NT2/D1 (cell line): ENCODE measurements around the gene SIGLEC6.
"Not testable (repeated sequence)": the region's sequence is repeated elsewhere in the genome, so short reads cannot be mapped to it uniquely, and the experiment has no call there.

Experiments used
- DNase-seq: peaks from one replicate; pipeline ENCODE4 v3.0.0-alpha.2; 2011; ENCODE audit warnings: low read depth, low spot score
- H3K27me3 ChIP-seq: 2 replicates; pipeline ENCODE4 v1.6.0; 2011; ENCODE audit warnings: mild to moderate bottlenecking; ENCODE audit not compliant: insufficient read length, insufficient read depth
- H3K36me3 ChIP-seq: 2 replicates; pipeline ENCODE4 v1.6.1; 2011; ENCODE audit warnings: mild to moderate bottlenecking, low read length, mixed read lengths; ENCODE audit not compliant: insufficient read depth, insufficient read length
- H3K4me1 ChIP-seq: 2 replicates; pipeline ENCODE4 v1.5.1; 2011; ENCODE audit not compliant: insufficient read depth, insufficient read length
- H3K4me3 ChIP-seq: 2 replicates; pipeline ENCODE4 v1.5.1; 2011; ENCODE audit warnings: low read depth; ENCODE audit not compliant: insufficient read length
- H3K9ac ChIP-seq: 2 replicates; pipeline ENCODE4 v1.6.0; 2011; ENCODE audit warnings: low read depth; ENCODE audit not compliant: insufficient read length
- H3K9me3 ChIP-seq: 2 replicates; pipeline ENCODE4 v1.5.1; 2011; ENCODE audit warnings: mild to moderate bottlenecking, low read length; ENCODE audit not compliant: insufficient read depth
- SUZ12 ChIP-seq: IDR thresholded peaks from 2 replicates; pipeline ENCODE4 v1.6.1; 2011; ENCODE audit not compliant: insufficient read length, insufficient read depth; ENCODE audit errors: extremely low read depth
- YY1 ChIP-seq: IDR thresholded peaks from 2 replicates; pipeline ENCODE4 v1.6.1; 2011; ENCODE audit not compliant: insufficient read length, insufficient read depth
- ZNF274 ChIP-seq: IDR thresholded peaks from 2 replicates; pipeline ENCODE4 v1.6.1; 2011; ENCODE audit warnings: mild to moderate bottlenecking, low read depth, low read length

The SIGLEC6 gene

GRCh38 chr19:51508059-51508733 is 23.3 kb downstream of the SIGLEC6 start:
- no peaks in the 10 kb centered on the region for H3K4me1 ChIP-seq
- H3K36me3 ChIP-seq = no peaks in the 10 kb centered on the region
- no peak overlapping the region for H3K9ac ChIP-seq
- DNase-seq = no peak
- TF ChIP-seq ZNF274 (no peak), YY1 (no peak), SUZ12 (no peak)
- no peak overlapping the region for H3K4me3 ChIP-seq
- H3K27me3 ChIP-seq = no peaks in the 10 kb centered on the region
- H3K9me3 ChIP-seq = no peaks in the 10 kb centered on the region

GRCh38 chr19:51507640-51508058 is 23.8 kb downstream of the SIGLEC6 start:
- H3K36me3 ChIP-seq = no peaks in the 10 kb centered on the region
- no peaks in the 10 kb centered on the region for H3K9me3 ChIP-seq
- no peak for TF ChIP-seq ZNF274
- no peak for TF ChIP-seq YY1
- no peak for TF ChIP-seq SUZ12
- no peak overlapping the region for H3K9ac ChIP-seq
- DNase-seq = no peak
- H3K4me3 ChIP-seq = no peak overlapping the region
- H3K27me3 ChIP-seq = no peaks in the 10 kb centered on the region
- no peaks in the 10 kb centered on the region for H3K4me1 ChIP-seq

GRCh38 chr19:51507192-51507591 is 24.3 kb downstream of the SIGLEC6 start:
- Histone ChIP-seq H3K4me1 (no peaks in the 10 kb centered on the region), H3K27me3 (no peaks in the 10 kb centered on the region), H3K9ac (no peak overlapping the region), H3K36me3 (no peaks in the 10 kb centered on the region), H3K9me3 (no peaks in the 10 kb centered on the region), H3K4me3 (no peak overlapping the region)
- TF ChIP-seq YY1 (no peak), SUZ12 (no peak), ZNF274 (no peak)
- no peak for DNase-seq

- Histone ChIP-seq H3K36me3 (no peaks in the 10 kb centered on the region), H3K9me3 (no peaks in the 10 kb centered on the region), H3K4me3 (no peak overlapping the region), H3K4me1 (no peaks in the 10 kb centered on the region), H3K9ac (no peak overlapping the region), H3K27me3 (no peaks in the 10 kb centered on the region)
- TF ChIP-seq ZNF274 (no peak), YY1 (no peak), SUZ12 (no peak)
- DNase-seq = no peak
These were observed 25.6 kb downstream of the SIGLEC6 start for GRCh38 chr19:51505904-51506303.

- no peaks in the 10 kb centered on the region for H3K9me3 ChIP-seq
- no peak overlapping the region for H3K9ac ChIP-seq
- no peak overlapping the region for H3K4me3 ChIP-seq
- TF ChIP-seq SUZ12 = no peak
- no peak for TF ChIP-seq ZNF274
- no peak for TF ChIP-seq YY1
- H3K27me3 ChIP-seq = no peaks in the 10 kb centered on the region
- no peaks in the 10 kb centered on the region for H3K36me3 ChIP-seq
- no peak for DNase-seq
- no peaks in the 10 kb centered on the region for H3K4me1 ChIP-seq
These were observed 27.6 kb downstream of the SIGLEC6 start for GRCh38 chr19:51503896-51504295.

- no peak overlapping the region for H3K4me3 ChIP-seq
- no peak for TF ChIP-seq YY1
- no peak for TF ChIP-seq ZNF274
- no peak for TF ChIP-seq SUZ12
- H3K4me1 ChIP-seq = no peaks in the 10 kb centered on the region
- H3K9me3 ChIP-seq = no peaks in the 10 kb centered on the region
- no peak for DNase-seq
- peaks cover 3% of the 10 kb centered on the region for H3K27me3 ChIP-seq
- H3K36me3 ChIP-seq = no peaks in the 10 kb centered on the region
- no peak overlapping the region for H3K9ac ChIP-seq
These were observed 28.1 kb downstream of the SIGLEC6 start for GRCh38 chr19:51503286-51503817.

GRCh38 chr19:51501594-51502263 is 29.7 kb downstream of the SIGLEC6 start, which contains the start of gene SIGLEC12:
Gene SIGLEC12 (minus strand): TSS chr19:51501800. CDS start chr19:51501733, 67 bp downstream.
- TF ChIP-seq SUZ12 (no peak), YY1 (no peak), ZNF274 (no peak)
- Histone ChIP-seq H3K27me3 (peaks cover 5% of the 10 kb centered on the region), H3K4me1 (no peaks in the 10 kb centered on the region), H3K36me3 (no peaks in the 10 kb centered on the region), H3K4me3 (no peak within 1 kb of the TSS), H3K9ac (no peak within 1 kb of the TSS), H3K9me3 (no peaks in the 10 kb centered on the region)
- DNase-seq = no peak

- not testable (repeated sequence) for H3K9ac ChIP-seq, H3K4me1 ChIP-seq, H3K27me3 ChIP-seq, H3K36me3 ChIP-seq, DNase-seq, H3K4me3 ChIP-seq, H3K9me3 ChIP-seq
These were observed 30.5 kb downstream of the SIGLEC6 start for GRCh38 chr19:51500931-51501330.
